Upper lobe of left lung (tissue), 6 donors: ENCODE data around the gene PABPN1L. TPM values are rescaled to one million over a fixed set of nuclear protein-coding genes. Genes with fewer than 3 reads are reported as not detected.

Experiments used
- ATAC-seq, 2 donors: fragments of 200-7000 bp; cut with Tn5 transposase; one replicate each; pipeline ENCODE4 v1.9.1; 2022; ENCODE audit warnings: mild to moderate bottlenecking in 2 of 2, moderate library complexity in 2 of 2; ENCODE audit not compliant: low FRiP score in 2 of 2
- DNase-seq, 2 donors: peaks; one replicate each; pipeline ENCODE4 v3.0.0-alpha.2; 2019 to 2020
- H3K27ac ChIP-seq, 4 donors: fragments of 200-600 bp; sonication (generic); one replicate each; pipeline ENCODE4 v1.5.1; 2016 to 2019
- H3K27me3 ChIP-seq, 4 donors: fragments of 200-600 bp; sonication (generic); one replicate each; pipeline ENCODE4 v1.5.1; 2017 to 2019
- H3K36me3 ChIP-seq, 4 donors: fragments of 200-600 bp; sonication (generic); one replicate each; pipeline ENCODE4 v1.5.1; 2016 to 2019
- H3K4me1 ChIP-seq, 4 donors: fragments of 200-600 bp; sonication (generic); one replicate each; pipeline ENCODE4 v1.5.1; 2018 to 2019
- H3K4me3 ChIP-seq, 4 donors: fragments of 200-600 bp; sonication (generic); one replicate each; pipeline ENCODE4 v1.5.1; 2017 to 2019; ENCODE audit warnings: mild to moderate bottlenecking in 2 of 4, moderate library complexity in 1 of 4
- H3K9me3 ChIP-seq, 4 donors: fragments of 200-600 bp; sonication (generic); one replicate each; pipeline ENCODE4 v1.5.1; 2018 to 2019
- CTCF ChIP-seq, 6 experiments: fragments of 450-650 bp in 4 of 6; fragments of 200-600 bp in 2 of 6; sonication (generic) in 2 of 6; IDR thresholded peaks; one replicate each; pipeline ENCODE4 v1.5.1; 2016 to 2019; ENCODE audit warnings: antibody characterized with exemption in 6 of 6
- EP300 ChIP-seq, 4 donors: sonication (generic); formaldehyde crosslinking; IDR thresholded peaks; one replicate each; pipeline ENCODE4 v1.5.1; 2017; ENCODE audit warnings: antibody characterized with exemption in 4 of 4, control low read depth in 2 of 4
- POLR2A ChIP-seq, 4 donors: fragments of 450-650 bp; IDR thresholded peaks; one replicate each; pipeline ENCODE4 v1.5.1; 2016 to 2017; ENCODE audit warnings: antibody characterized with exemption in 4 of 4, mild to moderate bottlenecking in 2 of 4
- POLR2AphosphoS5 ChIP-seq, 2 donors: sonication (generic); formaldehyde crosslinking; IDR thresholded peaks; one replicate each; pipeline ENCODE4 v1.5.1; 2017; ENCODE audit warnings: antibody characterized with exemption in 2 of 2
- WGBS, 2 donors: methylation state at CpG; one replicate each; pipeline ENCODE4 v1.1.5; 2017 to 2018; 5-methylcytosine and 5-hydroxymethylcytosine counted together
- total RNA-seq, 6 donors: library from RNA; depleted of rRNA in 4 of 6; stranded (reverse); fragments of >200 nt in 4 of 6; gene quantifications; one replicate each; pipeline versions ENCODE4 v1.1.0 to v1.2.1, GENCODE V29; 2016 to 2021
- donor health status: DM: no; HTN: no; CAD: no; lungs with moderate emphysema.
- donor health status: DM: no; HTN: yes; CAD: no; lungs with severe emphysema.

PABPN1L gene
- total RNA-seq, 6 donors from 2014 or later, result 0.20 TPM; not detected in 5

- DNase-seq, result no peak
- Histone ChIP-seq H3K4me3 (no peak overlapping the region), H3K27me3 (no peaks in the 10 kb centered on the region), H3K9me3 (no peaks in the 10 kb centered on the region), H3K4me1 (no peaks in the 10 kb centered on the region), H3K27ac (peak overlapping the region in 1 of 4 donors; percentile 39), H3K36me3 (peaks cover 0 to 47% (median 36%) of the 10 kb centered on the region in 4 donors)
- ATAC-seq, result peak in 1 of 2 donors; percentile 60
- TF ChIP-seq POLR2A (IDR thresholded peaks at IDR 0.05) (no peak), POLR2AphosphoS5 (IDR thresholded peaks at IDR 0.05) (no peak), EP300 (IDR thresholded peaks at IDR 0.05) (no peak), CTCF (IDR thresholded peaks at IDR 0.05) (no peak)
- WGBS, 2 donors, result 86 to 91% methylated on average over 7 to 11 of the region's 11 CpGs
These were observed 31.1 kb downstream of the PABPN1L start for GRCh38 chr16:88835383-88835782.

- Histone ChIP-seq H3K27me3 (no peaks in the 10 kb centered on the region), H3K4me1 (peaks cover 0 to 2% (median 0%) of the 10 kb centered on the region in 4 donors), H3K9me3 (no peaks in the 10 kb centered on the region), H3K27ac (no peak overlapping the region), H3K36me3 (peaks cover 0 to 40% (median 29%) of the 10 kb centered on the region in 4 donors), H3K4me3 (no peak overlapping the region)
- TF ChIP-seq POLR2A (IDR thresholded peaks at IDR 0.05) (no peak), POLR2AphosphoS5 (IDR thresholded peaks at IDR 0.05) (no peak), CTCF (IDR thresholded peaks at IDR 0.05) (no peak), EP300 (IDR thresholded peaks at IDR 0.05) (no peak)
- DNase-seq, result peak in 1 of 2 donors; percentile 57
- 92 to 100% methylated on average over 3 to 12 of the region's 13 CpGs for WGBS, 2 donors
- ATAC-seq, result no peak
These were observed 31.8 kb downstream of the PABPN1L start for GRCh38 chr16:88834670-88835069.

GRCh38 chr16:88833086-88833485 lies 33.4 kb downstream of the PABPN1L start:
- TF ChIP-seq POLR2AphosphoS5 (IDR thresholded peaks at IDR 0.05) (no peak), POLR2A (IDR thresholded peaks at IDR 0.05) (no peak), EP300 (IDR thresholded peaks at IDR 0.05) (no peak), CTCF (IDR thresholded peaks at IDR 0.05) (no peak)
- DNase-seq, result peak in 1 of 2 donors; percentile 55
- no peak for ATAC-seq
- Histone ChIP-seq H3K27me3 (no peaks in the 10 kb centered on the region), H3K36me3 (peaks cover 0 to 39% (median 30%) of the 10 kb centered on the region in 4 donors), H3K9me3 (no peaks in the 10 kb centered on the region), H3K27ac (no peak overlapping the region), H3K4me1 (peaks cover 0 to 3% (median 0%) of the 10 kb centered on the region in 4 donors), H3K4me3 (no peak overlapping the region)
- WGBS, 2 donors, result 93 to 97% methylated on average over 13 of the region's 13 CpGs

GRCh38 chr16:88831838-88832237 lies 34.6 kb downstream of the PABPN1L start:
- H3K4me1 ChIP-seq, result peaks cover 0 to 3% (median 0%) of the 10 kb centered on the region in 4 donors
- no peaks in the 10 kb centered on the region for H3K27me3 ChIP-seq
- peak in 1 of 2 donors; percentile 46 for DNase-seq
- WGBS, 2 donors, result 88 to 92% methylated on average over 10 to 13 of the region's 13 CpGs
- no peak overlapping the region for H3K4me3 ChIP-seq
- no peaks in the 10 kb centered on the region for H3K9me3 ChIP-seq
- ATAC-seq, result no peak
- no peak overlapping the region for H3K27ac ChIP-seq
- TF ChIP-seq EP300 (IDR thresholded peaks at IDR 0.05) (no peak), POLR2A (IDR thresholded peaks at IDR 0.05) (no peak), POLR2AphosphoS5 (IDR thresholded peaks at IDR 0.05) (no peak), CTCF (IDR thresholded peaks at IDR 0.05) (no peak)
- H3K36me3 ChIP-seq, result peaks cover 0 to 40% (median 31%) of the 10 kb centered on the region in 4 donors

GRCh38 chr16:88830783-88831182 lies 35.7 kb downstream of the PABPN1L start:
- TF ChIP-seq POLR2A (IDR thresholded peaks at IDR 0.05), result no peak
- TF ChIP-seq CTCF (IDR thresholded peaks at IDR 0.05), result no peak
- TF ChIP-seq POLR2AphosphoS5 (IDR thresholded peaks at IDR 0.05), result no peak
- no peak for TF ChIP-seq EP300 (IDR thresholded peaks at IDR 0.05)
- H3K27me3 ChIP-seq, result no peaks in the 10 kb centered on the region
- H3K36me3 ChIP-seq, result peaks cover 0 to 50% (median 31%) of the 10 kb centered on the region in 4 donors
- H3K9me3 ChIP-seq, result no peaks in the 10 kb centered on the region
- DNase-seq (no peak), ATAC-seq (no peak)
- 80 to 92% methylated on average over 9 to 14 of the region's 14 CpGs for WGBS, 2 donors
- peaks cover 0 to 3% (median 0%) of the 10 kb centered on the region in 4 donors for H3K4me1 ChIP-seq
- peak overlapping the region in 2 of 4 donors; percentile 36 to 46 for H3K27ac ChIP-seq
- H3K4me3 ChIP-seq, result no peak overlapping the region
